DMS79 (cell line): Measurements from ENCODE around the gene TM7SF3.
"Not testable (repeated sequence)": the region's sequence is repeated elsewhere in the genome, so short reads cannot be mapped to it uniquely, and the experiment has no call there.

Source experiments
- DNase-seq: peaks from one replicate; lab custom pipeline; 2025; lab: John Stamatoyannopoulos, UW

TM7SF3 gene

GRCh38 chr12:26978801-26979200 is 35.4 kb downstream of the TM7SF3 start:
- no peak for DNase-seq

GRCh38 chr12:26976687-26977086 is 37.5 kb downstream of the TM7SF3 start:
- no peak for DNase-seq

GRCh38 chr12:26971963-26972362 is 42.2 kb downstream of the TM7SF3 start:
- DNase-seq, result no peak

- no peak for DNase-seq
Measured at GRCh38 chr12:26970136-26970535, 44.0 kb downstream of the TM7SF3 start.

- no peak for DNase-seq
Measured at GRCh38 chr12:26966842-26967241, 47.3 kb downstream of the TM7SF3 start.

- no peak for DNase-seq
Measured at GRCh38 chr12:26963413-26963812, 50.8 kb downstream of the TM7SF3 start.

- no peak for DNase-seq
Measured at GRCh38 chr12:26961803-26962202, 52.4 kb downstream of the TM7SF3 start.

GRCh38 chr12:26961391-26961790 is 52.8 kb downstream of the TM7SF3 start:
- DNase-seq, result not testable (repeated sequence)

GRCh38 chr12:26954027-26954426 is 60.2 kb downstream of the TM7SF3 start:
- no peak for DNase-seq

- DNase-seq, result no peak
Measured at GRCh38 chr12:26953447-26953846, 60.7 kb downstream of the TM7SF3 start.

- no peak for DNase-seq
Measured at GRCh38 chr12:26948309-26948708, 65.9 kb downstream of the TM7SF3 start.

- DNase-seq, result no peak
Measured at GRCh38 chr12:26941215-26941594, 73.0 kb downstream of the TM7SF3 start.

- no peak for DNase-seq
Measured at GRCh38 chr12:26940516-26941214, 73.5 kb downstream of the TM7SF3 start.

- no peak for DNase-seq
Measured at GRCh38 chr12:26939953-26940352, 74.2 kb downstream of the TM7SF3 start.

- DNase-seq, result no peak
Measured at GRCh38 chr12:26939192-26939832, 74.9 kb downstream of the TM7SF3 start.

- no peak for DNase-seq
Measured at GRCh38 chr12:26938701-26939062, 75.5 kb downstream of the TM7SF3 start.

- peak; percentile 96 for DNase-seq
Measured at GRCh38 chr12:26937863-26938700, 76.1 kb downstream of the TM7SF3 start, which contains the start of the genes FGFR1OP2 and INTS13. Gene FGFR1OP2 (plus strand): TSS chr12:26938470. CDS start chr12:26954159, 15,689 bp downstream. Gene INTS13 (minus strand): TSS chr12:26937981. CDS start chr12:26936803, 1,178 bp downstream.

- DNase-seq, result no peak
Measured at GRCh38 chr12:26937443-26937862, 76.7 kb downstream of the TM7SF3 start.

- DNase-seq, result no peak
Measured at GRCh38 chr12:26936559-26937442, 77.4 kb downstream of the TM7SF3 start.

- DNase-seq, result no peak
Measured at GRCh38 chr12:26935636-26936378, 78.4 kb downstream of the TM7SF3 start.

GRCh38 chr12:26929590-26929989 is 84.6 kb downstream of the TM7SF3 start:
- no peak for DNase-seq
